B cell (primary cell): ENCODE data around the gene SLC9A3. TPM values are rescaled to one million over a fixed set of nuclear protein-coding genes. Genes with fewer than 3 reads are reported as not detected.

ENCODE experiments used
- ATAC-seq: fragments of 200-7000 bp; cut with Tn5 transposase; one replicate; pipeline ENCODE4 v1.10.0; 2021; ENCODE audit warnings: low read depth, mild to moderate bottlenecking, moderate number of reproducible peaks, moderate library complexity
- CTCF ChIA-PET: fragments of 350-600 bp; sonication (Branson Sonifier 250); formaldehyde crosslinking; loops from one replicate; lab custom pipeline; 2021; ENCODE audit warnings: antibody characterized with exemption, inconsistent platforms; lab: Charles Lee
- POLR2A ChIA-PET: fragments of 350-600 bp; sonication (Branson Sonifier 250); formaldehyde crosslinking; loops from one replicate; lab custom pipeline; 2021; ENCODE audit warnings: antibody characterized with exemption; lab: Charles Lee
- DNase-seq: peaks from one replicate; pipeline ENCODE4 v3.0.0; 2013
- H2AFZ ChIP-seq: 2 replicates; pipeline ENCODE4 v1.6.1; 2012; ENCODE audit warnings: mild to moderate bottlenecking, low read depth, low read length; ENCODE audit not compliant: insufficient read depth, poor library complexity, severe bottlenecking
- H3K27ac ChIP-seq, 2 donors: 1 replicate in 1 of 2; 2 replicates in 1 of 2; pipeline ENCODE4 v1.5.1; 2012 to 2013; ENCODE audit warnings: low read length in 2 of 2, mild to moderate bottlenecking in 2 of 2, moderate library complexity in 1 of 2
- H3K27me3 ChIP-seq, 4 experiments: fragments of 200-600 bp in 1 of 4; sonication (generic) in 1 of 4; replicated peaks in 1 of 4; 1 replicate in 2 of 4; 2 replicates in 2 of 4; pipeline versions ENCODE4 v1.6.1 to v1.7.0; 2013 to 2016; ENCODE audit warnings: low read length in 3 of 4, mild to moderate bottlenecking in 2 of 4, mixed read lengths in 1 of 4, moderate library complexity in 1 of 4; ENCODE audit not compliant: insufficient read depth in 4 of 4, control insufficient read depth in 3 of 4; ENCODE audit errors: control extremely low read depth in 1 of 4
- H3K36me3 ChIP-seq, 2 experiments: replicated peaks in 1 of 2; 1 replicate in 1 of 2; 2 replicates in 1 of 2; pipeline versions ENCODE4 v1.6.1 to v1.7.1; 2013; ENCODE audit warnings: low read length in 1 of 2; ENCODE audit not compliant: insufficient read depth in 2 of 2, control insufficient read depth in 1 of 2; ENCODE audit errors: control extremely low read depth in 1 of 2, extremely low read depth in 1 of 2
- H3K4me1 ChIP-seq, 2 donors: fragments of 200-600 bp in 1 of 2; sonication (generic) in 1 of 2; 1 replicate in 1 of 2; 2 replicates in 1 of 2; pipeline versions ENCODE4 v1.5.1 to v1.6.1; 2013 to 2017; ENCODE audit warnings: low read length in 2 of 2; ENCODE audit not compliant: control insufficient read depth in 2 of 2, insufficient read depth in 2 of 2
- H3K4me2 ChIP-seq: replicated peaks from 2 replicates; pipeline ENCODE3; 2012; ENCODE audit warnings: mild to moderate bottlenecking, low read depth, low read length; ENCODE audit not compliant: poor library complexity, severe bottlenecking
- H3K4me3 ChIP-seq, 5 experiments: fragments of 200-600 bp in 1 of 5; sonication (generic) in 1 of 5; 1 replicate in 3 of 5; 2 replicates in 2 of 5; pipeline versions ENCODE4 v1.5.1 to v1.7.0; 2011 to 2016; ENCODE audit warnings: low read length in 4 of 5, mild to moderate bottlenecking in 4 of 5, low read depth in 2 of 5, control low read depth in 1 of 5, moderate library complexity in 1 of 5; ENCODE audit not compliant: insufficient read depth in 1 of 5; ENCODE audit errors: control extremely low read depth in 1 of 5, extremely low read depth in 1 of 5
- H3K79me2 ChIP-seq: fragments of 200-600 bp; sonication (generic); one replicate; pipeline ENCODE4 v1.6.0; 2016; ENCODE audit warnings: low read length; ENCODE audit not compliant: control insufficient read depth, insufficient read depth
- H3K9ac ChIP-seq: fragments of 200-600 bp; sonication (generic); 2 replicates; pipeline ENCODE4 v1.6.1; 2017; ENCODE audit warnings: mild to moderate bottlenecking, low read length, moderate library complexity
- H3K9me3 ChIP-seq, 3 donors: one replicate each; pipeline versions ENCODE4 v1.6.1 to v1.7.1; 2013; ENCODE audit warnings: low read length in 2 of 3; ENCODE audit not compliant: control insufficient read depth in 2 of 3, insufficient read depth in 1 of 3; ENCODE audit errors: control extremely low read depth in 1 of 3
- H4K20me1 ChIP-seq: 2 replicates; pipeline ENCODE4 v1.6.0; 2012; ENCODE audit warnings: mild to moderate bottlenecking, low read length; ENCODE audit not compliant: insufficient read depth, control insufficient read depth, poor library complexity, severe bottlenecking
- H3K27ac Mint-ChIP-seq: one replicate; pipeline ENCODE4 v1.8.0; 2021; ENCODE audit warnings: mixed read lengths
- H3K27me3 Mint-ChIP-seq: one replicate; pipeline ENCODE4 v1.8.0; 2021; ENCODE audit warnings: mixed read lengths
- H3K4me1 Mint-ChIP-seq: one replicate; pipeline ENCODE4 v1.8.0; 2021; ENCODE audit warnings: mixed read lengths
- H3K4me3 Mint-ChIP-seq: one replicate; pipeline ENCODE4 v1.8.0; 2021; ENCODE audit warnings: mixed read lengths
- H3K9me3 Mint-ChIP-seq: one replicate; pipeline ENCODE4 v1.8.0; 2022; ENCODE audit warnings: mixed read lengths; ENCODE audit not compliant: insufficient read depth
- EZH2 ChIP-seq: IDR thresholded peaks from 2 replicates; pipeline ENCODE4 v1.6.1; 2012; ENCODE audit warnings: borderline replicate concordance, low read depth, mild to moderate bottlenecking, moderate library complexity, low read length; ENCODE audit not compliant: insufficient read depth, poor library complexity, severe bottlenecking
- WGBS: methylation state at CpG from one replicate; pipeline ENCODE4 v1.1.5; 2013; ENCODE audit warnings: missing lambda C conversion rate; ENCODE audit not compliant: insufficient coverage; 5-methylcytosine and 5-hydroxymethylcytosine counted together
- intact Hi-C: fragments of 100-400 bp; cut with micrococcal nuclease; formaldehyde crosslinking; loops from one replicate; pipeline ENCODE4 v1.10.0; 2022
- polyA plus RNA-seq: library from polyadenylated mRNA; depleted of rRNA; stranded (reverse); fragments of >200 nt; gene quantifications from 2 replicates; pipeline ENCODE4 v1.2.3, GENCODE V29; 2012
- total RNA-seq, 2 donors: library from RNA; stranded (reverse); fragments of 120-200 nt in 1 of 2; gene quantifications; 1 replicate in 1 of 2; 2 replicates in 1 of 2; pipeline versions ENCODE4 v1.2.3 to v1.2.4, GENCODE V29; 2013 to 2022
- TF ChIP-seq, protein P1 (sequence below): fragments of 200-600 bp; IDR thresholded peaks from one replicate; pipeline ENCODE4 v1.8.0; 2022; ENCODE audit warnings: antibody characterized with exemption, mild to moderate bottlenecking

Gene SLC9A3
- total and polyA plus RNA-seq, 2 donors (not counting 1 experiment from before 2014, with no cell fraction given): 0.84 to 2.0 TPM

DNA sequence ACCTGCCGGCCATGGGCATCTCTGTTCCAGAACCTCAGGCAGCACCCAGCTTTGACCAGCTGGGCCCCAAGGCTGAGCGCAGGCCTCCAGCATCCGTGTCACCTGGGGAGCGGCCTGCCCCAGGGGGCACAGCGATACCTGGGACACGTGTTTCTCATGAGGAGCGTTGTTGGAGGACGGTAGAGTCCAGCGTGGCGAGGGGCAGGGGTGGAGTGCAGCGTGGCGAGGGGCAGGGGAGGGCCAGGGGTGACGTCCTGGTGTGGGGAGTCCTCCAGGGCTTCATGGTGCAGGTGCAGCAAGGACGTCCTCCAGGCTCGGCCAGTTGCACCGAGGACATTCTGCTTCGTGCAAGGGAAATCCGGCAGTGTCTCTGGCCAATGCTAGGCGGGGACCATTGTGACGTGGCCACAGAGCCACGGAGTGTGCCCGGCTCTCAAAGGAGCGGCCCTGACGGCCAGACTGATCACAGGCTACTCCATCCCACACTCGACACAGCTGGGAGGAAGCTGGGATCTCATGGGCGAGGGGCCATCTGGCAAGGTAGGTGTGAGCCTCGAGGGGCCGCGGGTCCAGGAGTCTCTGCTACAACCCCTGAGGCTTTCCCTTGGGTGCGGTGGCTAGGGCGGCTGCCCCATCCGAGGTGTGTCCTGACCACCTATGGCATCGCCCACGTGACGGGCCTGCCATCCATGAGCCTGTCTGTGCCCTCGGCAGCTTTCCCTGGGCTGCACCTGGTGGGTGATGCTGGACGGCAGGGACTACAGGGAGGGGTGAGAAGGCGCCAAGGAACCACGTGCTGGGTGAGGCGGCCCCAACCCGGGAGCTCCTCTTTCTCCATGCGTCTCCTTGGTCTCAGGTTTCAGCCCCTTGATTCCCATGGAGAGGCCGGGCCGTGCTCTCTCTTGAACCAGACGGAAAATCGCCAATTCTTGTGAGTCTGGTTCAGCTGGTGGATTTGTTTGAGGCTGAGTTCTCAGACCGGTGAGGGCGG lies 33.8 kb downstream of the SLC9A3 start:
- Mint-ChIP-seq H3K4me1 (no peaks in the 10 kb centered on the region), H3K27ac (no peak overlapping the region), H3K9me3 (no peaks in the 10 kb centered on the region), H3K4me3 (no peak overlapping the region), H3K27me3 (peaks cover 10% of the 10 kb centered on the region)
- 89% methylated on average over 48 of the region's 48 CpGs for WGBS
- Histone ChIP-seq H3K9ac (no peak overlapping the region), H3K4me2 (no peak overlapping the region), H3K79me2 (no peaks in the 10 kb centered on the region), H3K27ac (no peak overlapping the region), H3K4me3 (no peak overlapping the region), H3K36me3 (no peaks in the 10 kb centered on the region), H2AFZ (no peak overlapping the region), H4K20me1 (no peaks in the 10 kb centered on the region), H3K27me3 (peaks cover 0 to 16% (median 0%) of the 10 kb centered on the region in 4 experiments), H3K4me1 (peaks cover 0 to 6% of the 10 kb centered on the region in 2 donors), H3K9me3 (peaks cover 0 to 13% (median 0%) of the 10 kb centered on the region in 3 donors)
- DNase-seq (no peak), ATAC-seq (no peak)
- TF ChIP-seq, protein P1, sequence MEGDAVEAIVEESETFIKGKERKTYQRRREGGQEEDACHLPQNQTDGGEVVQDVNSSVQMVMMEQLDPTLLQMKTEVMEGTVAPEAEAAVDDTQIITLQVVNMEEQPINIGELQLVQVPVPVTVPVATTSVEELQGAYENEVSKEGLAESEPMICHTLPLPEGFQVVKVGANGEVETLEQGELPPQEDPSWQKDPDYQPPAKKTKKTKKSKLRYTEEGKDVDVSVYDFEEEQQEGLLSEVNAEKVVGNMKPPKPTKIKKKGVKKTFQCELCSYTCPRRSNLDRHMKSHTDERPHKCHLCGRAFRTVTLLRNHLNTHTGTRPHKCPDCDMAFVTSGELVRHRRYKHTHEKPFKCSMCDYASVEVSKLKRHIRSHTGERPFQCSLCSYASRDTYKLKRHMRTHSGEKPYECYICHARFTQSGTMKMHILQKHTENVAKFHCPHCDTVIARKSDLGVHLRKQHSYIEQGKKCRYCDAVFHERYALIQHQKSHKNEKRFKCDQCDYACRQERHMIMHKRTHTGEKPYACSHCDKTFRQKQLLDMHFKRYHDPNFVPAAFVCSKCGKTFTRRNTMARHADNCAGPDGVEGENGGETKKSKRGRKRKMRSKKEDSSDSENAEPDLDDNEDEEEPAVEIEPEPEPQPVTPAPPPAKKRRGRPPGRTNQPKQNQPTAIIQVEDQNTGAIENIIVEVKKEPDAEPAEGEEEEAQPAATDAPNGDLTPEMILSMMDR: no peak
- TF ChIP-seq EZH2: no peak
- intact Hi-C loops: no loop called here
- ChIA-PET POLR2A (no interaction called here), CTCF (no interaction called here)

DNA sequence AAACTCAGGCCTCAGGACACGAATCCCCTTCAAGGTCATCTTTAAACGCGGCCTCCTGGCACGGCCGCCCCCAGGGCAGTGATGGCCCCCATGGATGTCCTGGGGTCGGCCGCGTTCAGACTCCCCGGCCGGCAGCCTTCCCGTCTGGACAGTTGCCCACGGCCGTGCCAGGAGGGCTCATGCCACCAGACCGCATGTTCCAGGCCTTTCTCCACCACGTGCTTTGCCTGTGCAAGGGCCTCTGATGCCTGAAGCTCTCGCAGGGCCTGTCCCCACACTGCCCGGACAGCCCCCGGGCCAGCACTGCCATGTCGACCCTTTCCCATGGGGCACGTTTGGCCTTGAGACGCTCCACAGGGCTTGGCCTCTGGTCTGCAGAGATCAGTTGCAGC lies 34.6 kb downstream of the SLC9A3 start:
- TF ChIP-seq, protein P1: no peak
- no peak for TF ChIP-seq EZH2
- 89% methylated on average over 21 of the region's 21 CpGs for WGBS
- H2AFZ ChIP-seq: no peak overlapping the region
- H3K9me3 ChIP-seq: peaks cover 0 to 9% (median 0%) of the 10 kb centered on the region in 3 donors
- ChIA-PET POLR2A (no interaction called here), CTCF (no interaction called here)
- no peaks in the 10 kb centered on the region for H4K20me1 ChIP-seq
- H3K4me2 ChIP-seq: no peak overlapping the region
- Mint-ChIP-seq H3K27me3 (peaks cover 13% of the 10 kb centered on the region), H3K4me1 (no peaks in the 10 kb centered on the region), H3K4me3 (no peak overlapping the region), H3K9me3 (no peaks in the 10 kb centered on the region), H3K27ac (no peak overlapping the region)
- peaks cover 0 to 6% of the 10 kb centered on the region in 2 donors for H3K4me1 ChIP-seq
- H3K27me3 ChIP-seq: peaks cover 0 to 21% (median 2%) of the 10 kb centered on the region in 4 experiments
- no peaks in the 10 kb centered on the region for H3K79me2 ChIP-seq
- no peaks in the 10 kb centered on the region for H3K36me3 ChIP-seq
- H3K27ac ChIP-seq: no peak overlapping the region
- DNase-seq (no peak), ATAC-seq (no peak)
- no peak overlapping the region for H3K9ac ChIP-seq
- no peak overlapping the region for H3K4me3 ChIP-seq
- intact Hi-C loops: no loop called here
